Testis (tissue), 2 donors: ENCODE measurements around the gene CXCL12.

ENCODE experiments used
- POLR2A ChIP-seq: fragments of 450-650 bp; IDR thresholded peaks from one replicate; pipeline ENCODE4 v1.6.1; 2017; ENCODE audit warnings: antibody characterized with exemption, mild to moderate bottlenecking, moderate library complexity
- TF ChIP-seq, protein P1 (sequence below), 3 experiments: fragments of 450-650 bp in 2 of 3; fragments of 200-600 bp in 1 of 3; sonication (generic) in 1 of 3; IDR thresholded peaks; one replicate each; pipeline ENCODE4 v1.5.1; 2016 to 2019; ENCODE audit warnings: antibody characterized with exemption in 3 of 3, mild to moderate bottlenecking in 2 of 3, moderate library complexity in 1 of 3

GRCh38 chr10:44370731-44371248, 14.1 kb downstream of the CXCL12 start:
- TF ChIP-seq, protein P1, sequence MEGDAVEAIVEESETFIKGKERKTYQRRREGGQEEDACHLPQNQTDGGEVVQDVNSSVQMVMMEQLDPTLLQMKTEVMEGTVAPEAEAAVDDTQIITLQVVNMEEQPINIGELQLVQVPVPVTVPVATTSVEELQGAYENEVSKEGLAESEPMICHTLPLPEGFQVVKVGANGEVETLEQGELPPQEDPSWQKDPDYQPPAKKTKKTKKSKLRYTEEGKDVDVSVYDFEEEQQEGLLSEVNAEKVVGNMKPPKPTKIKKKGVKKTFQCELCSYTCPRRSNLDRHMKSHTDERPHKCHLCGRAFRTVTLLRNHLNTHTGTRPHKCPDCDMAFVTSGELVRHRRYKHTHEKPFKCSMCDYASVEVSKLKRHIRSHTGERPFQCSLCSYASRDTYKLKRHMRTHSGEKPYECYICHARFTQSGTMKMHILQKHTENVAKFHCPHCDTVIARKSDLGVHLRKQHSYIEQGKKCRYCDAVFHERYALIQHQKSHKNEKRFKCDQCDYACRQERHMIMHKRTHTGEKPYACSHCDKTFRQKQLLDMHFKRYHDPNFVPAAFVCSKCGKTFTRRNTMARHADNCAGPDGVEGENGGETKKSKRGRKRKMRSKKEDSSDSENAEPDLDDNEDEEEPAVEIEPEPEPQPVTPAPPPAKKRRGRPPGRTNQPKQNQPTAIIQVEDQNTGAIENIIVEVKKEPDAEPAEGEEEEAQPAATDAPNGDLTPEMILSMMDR (IDR thresholded peaks at IDR 0.05): no peak
- no peak for TF ChIP-seq POLR2A
